GM19328 (cell line): ENCODE measurements around the gene LRRC37A3.
"Not testable (repeated sequence)": the region's sequence is repeated elsewhere in the genome, so short reads cannot be mapped to it uniquely, and the experiment has no call there.

ENCODE experiments used
- ATAC-seq: cut with Tn5 transposase; IDR thresholded peaks from one replicate; pipeline ENCODE4 v1.9.1; 2021; ENCODE audit warnings: mild to moderate bottlenecking, moderate library complexity; ENCODE audit not compliant: unreplicated experiment

LRRC37A3 gene

DNA sequence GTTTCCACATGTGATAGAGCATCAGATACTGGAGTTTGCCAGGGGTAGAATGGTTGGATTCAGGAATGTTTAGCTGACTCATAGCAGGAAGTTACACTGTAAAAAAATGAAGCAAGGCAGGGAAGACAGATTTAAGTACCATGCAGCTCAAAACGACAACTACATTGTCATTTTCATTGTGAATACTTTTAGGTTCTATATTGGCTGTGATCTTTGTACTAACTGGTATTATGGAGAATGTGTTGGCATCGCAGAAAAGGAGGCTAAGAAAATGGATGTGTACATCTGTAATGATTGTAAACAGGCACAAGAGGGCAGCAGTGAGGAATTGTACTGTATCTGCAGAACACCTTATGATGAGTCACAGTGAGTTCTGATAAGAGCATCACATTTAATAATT is 8.2 kb upstream of the LRRC37A3 start:
- ATAC-seq, result not testable (repeated sequence)

DNA sequence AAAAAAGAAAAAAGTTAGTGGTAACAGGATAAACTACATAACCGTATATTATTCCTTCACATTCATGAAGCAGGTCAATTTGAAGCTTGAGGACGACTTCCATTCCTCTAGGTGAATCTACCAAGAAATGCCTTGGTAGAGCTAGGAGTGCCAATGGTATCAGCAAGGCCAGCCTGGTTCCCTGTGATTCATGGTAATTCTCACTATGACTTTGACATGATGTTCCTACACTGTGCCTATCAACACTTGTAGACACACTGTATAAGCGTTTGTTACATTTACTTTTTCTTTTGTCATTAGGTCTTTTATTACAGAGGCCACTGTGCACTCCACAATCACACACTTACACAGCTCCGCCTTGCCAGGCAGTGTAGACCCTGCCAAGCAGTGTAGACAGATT is 7.2 kb upstream of the LRRC37A3 start:
- ATAC-seq, result not testable (repeated sequence)

GRCh38 chr17:64925244-64925643 is 6.0 kb upstream of the LRRC37A3 start:
- ATAC-seq, result not testable (repeated sequence)

DNA sequence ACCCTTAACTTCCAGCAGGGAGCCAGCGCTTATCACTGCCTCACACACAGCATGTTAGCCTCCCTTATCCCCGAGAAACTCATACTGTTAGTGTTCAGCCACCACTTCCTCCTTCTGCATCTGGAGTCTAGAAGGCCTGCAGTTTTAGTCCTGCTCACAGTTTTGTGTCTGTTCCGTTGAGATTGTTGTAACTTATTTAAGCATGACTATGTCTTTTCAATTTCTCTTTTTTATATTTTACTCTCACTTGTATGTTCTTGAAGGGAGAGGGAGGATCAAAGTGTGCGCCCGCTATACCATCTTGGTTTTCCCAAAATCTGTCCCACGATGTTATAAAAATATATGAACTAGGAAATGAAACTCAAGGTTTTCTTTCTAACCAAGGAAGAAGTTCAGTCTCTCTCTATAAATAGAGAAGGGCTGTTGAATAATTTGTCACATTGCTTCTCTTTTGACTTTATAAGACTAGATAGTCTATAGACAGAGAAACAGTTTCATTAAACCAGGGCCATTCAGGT is 3.8 kb upstream of the LRRC37A3 start:
- ATAC-seq, result not testable (repeated sequence)

GRCh38 chr17:64920419-64921172 is 1.3 kb upstream of the LRRC37A3 start:
- ATAC-seq, result no peak

GRCh38 chr17:64920026-64920418 is 744 bp upstream of the LRRC37A3 start:
- ATAC-seq, result no peak

- peak; percentile 36 for ATAC-seq
Observed at GRCh38 chr17:64918842-64919288, 413 bp downstream of the LRRC37A3 start.

DNA sequence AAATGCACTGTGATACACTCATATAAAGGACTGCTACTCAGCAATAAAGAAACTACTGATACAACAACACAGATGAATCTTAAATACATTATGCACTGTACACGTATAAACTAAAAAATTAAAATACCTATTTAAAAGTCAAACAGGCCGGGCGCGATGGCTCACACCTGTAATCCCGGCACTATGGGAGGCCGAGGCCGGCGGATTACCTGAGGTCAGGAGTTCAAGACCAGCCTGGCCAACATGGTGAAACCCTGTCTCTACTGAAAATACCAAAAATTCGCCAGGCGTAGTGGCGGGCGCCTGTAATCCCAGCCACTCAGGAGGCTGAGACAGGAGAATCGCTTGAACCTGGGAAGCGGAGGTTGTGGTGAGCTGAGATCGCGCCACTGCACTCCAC is 1.7 kb downstream of the LRRC37A3 start:
- ATAC-seq, result not testable (repeated sequence)

GRCh38 chr17:64915244-64915643 is 4.0 kb downstream of the LRRC37A3 start:
- not testable (repeated sequence) for ATAC-seq

GRCh38 chr17:64910191-64910514 is 9.1 kb downstream of the LRRC37A3 start:
- ATAC-seq, result not testable (repeated sequence)

DNA sequence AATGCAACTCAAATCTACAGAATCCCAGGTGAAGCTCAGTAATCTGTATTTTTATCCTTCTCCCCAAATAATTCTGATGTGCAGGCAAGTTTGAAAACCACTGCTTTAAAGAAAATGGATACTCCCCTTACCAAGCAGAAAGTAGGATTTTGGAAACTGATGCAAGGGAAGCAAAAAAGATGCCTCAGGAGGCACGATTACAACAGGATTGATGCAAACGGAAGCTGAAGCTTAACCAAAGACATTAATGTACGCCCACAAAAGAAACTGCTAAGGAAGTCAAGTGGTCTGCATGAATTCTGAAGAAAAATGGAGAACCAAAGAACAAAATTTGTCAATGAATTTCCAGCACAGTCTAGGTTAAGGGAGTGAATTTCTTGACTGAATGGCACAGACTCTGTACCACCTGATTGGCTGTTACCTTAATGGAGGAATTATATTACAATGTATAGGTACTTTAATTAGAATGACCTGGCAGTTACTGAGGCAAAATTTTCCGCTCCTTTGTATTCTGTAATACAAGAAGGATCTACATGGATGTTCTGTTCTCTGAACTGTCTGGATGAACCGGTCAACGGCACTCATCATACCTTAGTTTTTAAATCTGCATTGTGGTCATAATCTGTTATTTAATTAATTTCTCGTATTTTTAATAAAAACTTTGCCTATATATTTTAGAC is 9.6 kb downstream of the LRRC37A3 start:
- not testable (repeated sequence) for ATAC-seq

GRCh38 chr17:64904069-64904468 is 15.2 kb downstream of the LRRC37A3 start:
- ATAC-seq, result not testable (repeated sequence)

DNA sequence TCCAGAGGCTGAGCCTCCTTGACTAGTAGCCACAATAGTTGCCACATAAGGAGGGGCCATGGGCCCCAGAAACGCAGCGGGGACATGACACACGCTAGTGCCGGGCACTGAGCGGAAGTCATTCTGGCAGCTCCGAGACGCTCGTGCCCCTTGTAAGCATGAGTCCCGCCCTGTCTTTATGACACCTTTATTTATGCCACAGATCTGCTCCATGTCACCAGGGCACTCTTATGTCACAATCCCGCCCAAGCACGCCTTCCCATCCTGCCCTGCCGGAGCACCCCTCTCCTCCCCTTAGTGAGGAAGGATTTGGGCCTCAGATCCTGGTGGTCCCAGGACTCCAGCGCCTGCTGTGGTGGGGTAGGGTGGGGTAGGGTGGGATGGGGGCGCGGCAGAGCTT is 22.1 kb downstream of the LRRC37A3 start:
- not testable (repeated sequence) for ATAC-seq

- ATAC-seq, result not testable (repeated sequence)
Observed at GRCh38 chr17:64874210-64874609, 45.1 kb downstream of the LRRC37A3 start.

DNA sequence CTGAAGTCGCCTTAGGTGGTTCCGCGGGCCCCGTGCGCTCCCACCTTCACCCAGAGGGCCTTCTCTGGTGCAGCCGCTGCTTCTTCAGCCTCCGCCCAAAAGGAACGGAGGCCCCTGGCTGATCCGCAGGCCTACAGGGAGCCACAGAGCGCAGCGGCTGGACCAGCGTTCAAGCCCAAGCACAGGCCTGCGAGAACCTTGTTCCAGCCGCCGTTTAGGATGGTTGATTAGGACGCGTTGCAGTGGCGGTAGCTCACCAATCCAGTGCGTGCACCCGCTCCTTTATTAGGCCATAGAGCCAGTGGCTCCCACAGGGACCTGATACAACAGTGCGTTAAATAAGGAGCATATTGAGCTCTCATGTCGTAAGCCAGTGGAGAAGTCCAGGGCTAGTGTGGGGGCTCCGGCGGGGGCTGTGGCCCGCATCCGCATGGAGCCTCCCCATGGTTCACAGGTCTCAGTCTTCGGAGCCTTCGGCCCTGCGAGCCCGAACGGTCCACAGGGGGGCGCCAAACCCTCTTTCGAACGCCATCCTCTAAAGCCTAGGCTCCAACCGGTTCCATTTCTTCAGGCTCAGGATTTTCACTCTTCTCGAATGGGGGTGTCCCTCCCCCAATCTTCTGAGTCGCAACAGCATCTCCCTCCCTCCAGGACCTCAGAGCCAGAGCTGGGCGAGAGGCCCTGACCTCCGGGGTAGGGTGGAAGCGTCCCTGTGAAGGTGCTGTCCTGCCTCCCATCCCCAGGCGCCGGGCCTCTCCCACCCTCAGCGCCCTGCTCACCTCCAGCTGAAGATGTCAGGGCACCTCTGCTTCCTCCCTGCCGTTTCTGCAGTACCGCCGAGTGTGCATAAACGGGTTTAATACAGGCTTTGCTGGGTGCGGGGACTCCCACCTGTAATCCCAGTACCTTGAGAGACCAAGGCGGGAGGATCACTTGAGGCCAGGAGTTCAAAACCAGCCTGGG is 71.5 kb downstream of the LRRC37A3 start:
- ATAC-seq, result not testable (repeated sequence)

- not testable (repeated sequence) for ATAC-seq
Observed at GRCh38 chr17:64846892-64847291, 72.4 kb downstream of the LRRC37A3 start.

DNA sequence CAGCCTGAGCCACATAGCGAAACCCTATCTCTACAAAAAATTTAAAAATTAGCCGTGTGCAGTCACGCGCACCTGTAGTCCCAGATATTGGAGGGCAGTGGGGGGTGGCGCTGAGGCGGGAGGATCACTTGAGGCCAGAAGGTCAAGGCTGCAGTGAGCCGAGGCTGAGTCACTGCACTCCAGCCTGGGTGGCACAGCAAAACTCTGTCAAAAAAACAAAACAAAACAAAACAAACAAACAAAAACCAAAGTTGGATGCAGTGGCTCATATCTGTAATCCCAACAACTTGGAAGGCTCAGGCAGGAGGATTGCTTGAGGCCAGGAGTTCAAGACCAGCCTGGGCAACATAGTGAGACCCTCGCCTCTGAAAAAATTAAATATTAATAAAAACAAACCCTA is 75.4 kb downstream of the LRRC37A3 start:
- not testable (repeated sequence) for ATAC-seq

DNA sequence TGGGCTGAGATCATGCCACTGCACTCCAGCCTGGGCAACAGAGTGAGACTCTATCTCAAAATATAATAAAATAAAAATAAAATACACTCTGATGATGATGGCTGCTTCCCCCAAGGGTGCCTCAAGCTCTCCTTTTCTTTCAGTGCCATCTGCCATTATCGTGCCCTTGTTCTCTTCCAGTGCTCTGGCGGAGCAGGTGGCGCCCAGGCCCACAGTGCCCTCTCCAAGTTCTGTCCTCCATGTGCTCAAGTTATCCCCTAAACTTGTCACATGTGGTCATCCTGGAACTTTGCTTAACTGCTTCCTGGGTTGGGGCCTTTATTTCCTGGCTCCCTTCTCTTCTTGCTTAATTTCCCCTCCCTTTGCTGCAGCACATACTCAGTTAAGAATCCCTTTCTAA is 76.4 kb downstream of the LRRC37A3 start:
- ATAC-seq, result not testable (repeated sequence)

DNA sequence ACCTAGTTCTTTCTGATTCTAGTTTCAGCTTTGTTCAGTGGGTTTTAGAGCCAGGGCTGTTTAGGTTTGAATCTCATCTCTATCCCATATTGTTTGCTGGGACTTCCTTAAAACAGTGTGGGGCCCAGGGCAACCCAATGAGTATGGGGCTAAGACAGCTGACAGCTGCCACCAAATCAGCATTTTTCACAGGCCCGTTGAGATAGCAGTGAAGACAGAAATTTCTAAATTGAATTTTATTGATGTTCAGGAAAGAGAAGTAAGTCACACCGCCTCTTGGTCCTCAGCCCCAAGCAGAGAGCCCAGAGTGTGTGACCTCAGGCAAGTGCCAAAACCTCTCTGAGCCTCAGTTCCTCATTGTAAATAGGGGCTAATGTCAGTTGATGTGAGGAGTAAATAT is 78.3 kb downstream of the LRRC37A3 start:
- not testable (repeated sequence) for ATAC-seq

DNA sequence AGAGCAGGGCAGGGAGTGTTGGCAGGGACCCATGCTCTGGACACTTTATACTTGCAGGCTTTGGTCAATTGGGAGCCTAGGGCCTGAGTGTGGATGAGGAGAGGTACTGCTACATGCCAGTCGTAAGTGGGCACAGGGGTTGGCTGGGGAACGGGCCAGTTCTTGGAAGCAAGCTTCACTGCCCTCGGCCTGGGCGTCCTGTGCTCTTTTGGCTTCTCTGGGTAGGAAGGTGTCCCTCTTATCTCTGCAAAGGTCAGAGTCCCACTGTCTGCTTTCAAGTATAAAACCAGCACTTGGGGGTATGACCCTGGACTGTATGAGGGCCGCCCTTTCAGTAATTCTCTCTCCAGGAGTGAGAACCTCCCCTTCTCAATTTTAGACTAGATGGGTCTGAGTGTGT is 80.8 kb downstream of the LRRC37A3 start:
- ATAC-seq, result not testable (repeated sequence)
